SK-MEL-5 (cell line): ENCODE measurements around the gene SNX25. TPM values are rescaled to one million over a fixed set of nuclear protein-coding genes. Genes with fewer than 3 reads are reported as not detected.

Experiments used
- DNase-seq: peaks from one replicate; pipeline ENCODE4 v3.0.0-alpha.2; 2016; ENCODE audit warnings: low read depth, low spot score
- in situ Hi-C: cut with HindIII; loops from 2 replicates; pipeline ENCODE4 v1.10.0; 2016; ENCODE audit warnings: low sequenced_read_pairs, high pct_unique_total_duplicates, low pct_unique_long_range_greater_than_20kb
- total RNA-seq: library from RNA; depleted of rRNA; stranded (reverse); fragments of >200 nt; shearing (Covaris generic); gene quantifications from 2 replicates; pipeline ENCODE4 v1.2.3, GENCODE V29; 2014

Gene SNX25
- total RNA-seq, 1 experiment from 2014 or later, result 57.8 TPM

GRCh38 chr4:185370268-185370949 lies 161.0 kb downstream of the SNX25 start:
- no peak for DNase-seq
- in situ Hi-C loops, result no loop called here

DNA sequence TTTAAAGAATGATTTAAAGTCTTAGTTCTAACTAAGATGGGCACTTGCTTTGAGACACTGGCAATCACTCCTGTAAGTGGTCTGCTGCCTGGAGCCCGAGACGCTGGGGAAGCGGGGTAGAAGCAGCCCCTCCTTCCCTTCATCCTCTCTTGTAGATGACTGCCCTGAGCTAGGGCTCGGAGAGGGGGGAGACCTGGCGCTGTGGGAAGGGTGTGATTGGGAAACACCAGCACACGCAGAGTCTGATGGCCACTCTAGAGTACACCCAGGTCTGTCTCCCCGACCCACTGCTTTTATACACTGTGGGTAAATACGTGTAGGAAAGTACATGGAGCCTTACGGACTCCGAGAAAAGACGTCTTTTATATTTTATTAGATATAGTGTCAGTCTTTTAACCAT lies 162.3 kb downstream of the SNX25 start:
- DNase-seq, result no peak
- in situ Hi-C loops, result no loop called here

DNA sequence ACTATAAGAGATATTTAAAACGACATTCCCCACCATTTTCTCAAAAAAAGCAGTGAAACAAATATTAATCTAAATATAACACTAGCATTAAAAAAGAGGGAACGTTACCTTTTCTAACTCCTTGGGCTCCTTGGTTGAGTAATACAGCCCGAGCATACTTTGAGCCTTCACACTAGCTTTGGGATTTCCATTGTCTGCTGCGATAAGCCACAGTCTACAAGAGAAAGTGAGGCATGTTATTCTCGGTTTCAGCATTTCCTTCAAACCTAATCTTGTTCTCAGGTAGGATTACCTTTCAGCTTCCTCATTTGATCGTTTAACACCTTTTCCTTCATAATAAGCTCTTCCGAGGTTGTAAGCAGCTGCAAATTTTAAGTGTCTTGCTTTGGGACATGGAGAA lies 164.6 kb downstream of the SNX25 start:
- DNase-seq, result no peak
- in situ Hi-C loops, result no loop called here

- in situ Hi-C loops, result no loop called here
- no peak for DNase-seq
Observed at GRCh38 chr4:185374573-185374972, 165.2 kb downstream of the SNX25 start.

GRCh38 chr4:185378264-185378663 lies 168.9 kb downstream of the SNX25 start:
- no peak for DNase-seq
- in situ Hi-C loops, result no loop called here

- in situ Hi-C loops, result no loop called here
- peak; percentile 48 for DNase-seq
Observed at GRCh38 chr4:185379326-185380295, 170.2 kb downstream of the SNX25 start.

- in situ Hi-C loops, result no loop called here
- no peak for DNase-seq
Observed at GRCh38 chr4:185380320-185380719, 170.9 kb downstream of the SNX25 start.

GRCh38 chr4:185381288-185382196 lies 172.1 kb downstream of the SNX25 start:
- DNase-seq, result no peak
- in situ Hi-C loops, result no loop called here

- in situ Hi-C loops, result no loop called here
- DNase-seq, result no peak
Observed at GRCh38 chr4:185382754-185383153, 173.4 kb downstream of the SNX25 start.

- in situ Hi-C loops, result no loop called here
- no peak for DNase-seq
Observed at GRCh38 chr4:185383451-185383850, 174.1 kb downstream of the SNX25 start.

DNA sequence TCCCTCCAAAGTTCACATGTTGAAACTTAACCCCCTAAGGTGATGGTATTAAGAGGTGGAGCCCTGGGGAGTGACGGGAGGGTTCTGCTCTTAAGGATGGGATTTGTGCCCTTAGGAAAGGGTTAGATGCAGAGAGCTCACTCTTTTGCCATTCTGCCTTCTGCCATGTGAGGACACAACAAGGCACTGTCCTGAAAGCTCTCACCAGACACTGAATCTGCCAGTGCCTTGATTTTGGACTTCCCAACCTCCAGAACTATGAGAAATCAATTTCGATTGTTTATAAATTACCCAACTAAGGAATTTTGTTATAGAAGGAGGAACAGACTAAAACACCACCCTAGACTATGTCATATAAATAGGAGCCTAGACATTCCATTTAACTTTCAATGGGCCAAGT lies 174.7 kb downstream of the SNX25 start:
- in situ Hi-C loops, result no loop called here
- no peak for DNase-seq

GRCh38 chr4:185384930-185385331 lies 175.5 kb downstream of the SNX25 start:
- in situ Hi-C loops, result no loop called here

DNA sequence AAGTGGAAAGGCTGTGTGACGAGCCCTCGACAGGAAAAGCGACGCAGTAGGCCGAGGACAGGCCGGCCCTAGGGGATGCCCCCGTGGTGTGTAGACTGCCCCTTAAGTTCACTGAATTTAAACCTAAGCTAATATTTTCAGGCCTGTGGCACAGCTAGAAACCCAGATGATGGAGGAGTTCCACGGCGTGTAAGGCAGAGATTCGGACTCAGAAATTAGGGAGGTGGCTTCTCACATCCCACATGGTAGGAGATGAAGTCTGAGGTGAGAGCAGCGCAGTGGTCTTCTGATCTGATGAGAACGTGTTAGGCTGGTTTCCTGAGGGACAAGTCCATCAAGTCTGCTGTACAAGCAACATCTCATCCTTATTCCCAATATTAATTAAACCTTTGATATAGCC lies 178.6 kb downstream of the SNX25 start:
- in situ Hi-C loops, result no loop called here
- DNase-seq, result no peak

More at GRCh38 chr4:185384930-185385331, 175.5 kb downstream of the SNX25 start:
- DNase-seq, result no peak

DNA sequence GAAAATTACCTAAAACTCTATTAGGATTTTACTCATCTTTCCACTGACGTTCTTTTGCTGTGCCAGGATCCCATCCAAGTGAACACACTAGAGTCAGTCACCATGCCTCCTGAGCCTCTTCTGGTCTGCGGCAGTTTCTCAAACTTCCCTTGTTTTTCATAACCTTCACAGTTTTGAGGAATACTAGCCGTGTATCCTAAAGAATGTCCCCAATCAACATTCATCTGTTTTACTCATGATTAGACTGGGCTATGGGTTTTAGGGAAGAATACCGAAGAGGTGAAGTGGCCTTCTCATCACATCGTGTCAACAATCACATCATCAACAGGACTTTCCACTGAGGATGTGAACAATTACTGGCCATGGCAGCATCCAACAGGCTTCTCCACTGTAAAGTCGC lies 181.5 kb downstream of the SNX25 start:
- DNase-seq, result no peak
- in situ Hi-C loops, result no loop called here

DNA sequence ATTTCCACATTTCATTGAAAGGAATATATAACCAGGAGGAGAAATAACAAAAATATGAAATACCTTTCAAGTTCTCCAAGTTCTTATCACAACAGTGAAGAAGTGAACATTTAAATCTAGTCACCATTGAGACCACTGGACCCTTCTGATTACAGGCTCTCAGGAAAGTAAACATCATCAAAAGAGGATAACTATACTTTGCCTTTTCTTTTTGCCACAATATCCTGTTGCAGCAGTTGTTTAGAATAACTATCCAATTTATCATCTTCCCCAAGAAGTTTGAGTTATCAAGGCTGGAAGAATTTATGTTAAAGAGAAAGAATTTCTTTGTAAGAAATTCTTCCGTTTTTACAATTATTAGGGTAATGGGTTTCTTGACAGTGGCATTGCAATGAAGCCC lies 182.8 kb downstream of the SNX25 start:
- in situ Hi-C loops, result no loop called here
- no peak for DNase-seq

DNA sequence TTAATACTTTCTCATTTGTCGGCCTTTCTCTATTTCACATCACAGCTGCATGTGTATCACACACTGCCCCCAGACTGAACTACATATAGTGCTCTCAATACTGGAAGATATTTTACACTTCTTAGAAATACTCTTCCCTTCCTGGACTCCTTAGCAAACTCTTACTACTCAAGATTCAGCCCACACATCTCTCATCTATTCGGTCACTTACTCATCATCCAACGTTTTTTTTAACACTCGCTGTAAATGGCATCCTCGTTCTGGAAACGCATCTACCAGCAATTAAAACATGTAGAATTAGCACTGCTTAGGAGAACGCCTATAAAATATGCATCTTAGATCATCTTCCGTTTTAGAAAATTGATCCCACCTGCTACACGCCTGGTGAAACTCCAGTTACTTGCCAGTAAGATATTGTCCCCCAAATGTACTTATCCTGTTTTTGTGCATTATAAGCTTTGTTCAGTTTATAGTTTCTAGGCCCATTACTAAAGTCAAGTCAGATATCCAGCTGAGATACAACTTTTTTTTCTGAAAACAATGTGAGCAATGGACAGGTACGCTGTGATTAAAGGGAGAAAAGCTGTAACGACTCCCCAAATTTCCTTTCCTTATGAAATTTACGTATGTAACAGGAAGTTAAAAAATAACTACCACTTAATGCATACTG lies 185.3 kb downstream of the SNX25 start:
- DNase-seq, result no peak
- in situ Hi-C loops, result no loop called here

GRCh38 chr4:185395238-185395955 lies 186.0 kb downstream of the SNX25 start, which contains the start of gene LRP2BP:
TSS of gene LRP2BP (minus strand) at chr4:185395924. CDS start at chr4:185378186, 17,738 bp downstream.
- in situ Hi-C loops, result no loop called here
- DNase-seq, result peak; percentile 93
